Ovary (tissue), 9 donors: ENCODE data around the gene TRIML2. TPM values are rescaled to one million over a fixed set of nuclear protein-coding genes. Genes with fewer than 3 reads are reported as not detected.

Experiments
- DNase-seq, 5 donors: peaks; one replicate each; pipeline ENCODE4 v3.0.0-alpha.2; 2019 to 2020
- H3K27ac ChIP-seq, 2 donors: fragments of 200-600 bp; one replicate each; pipeline versions ENCODE4 v1.5.1 to v1.8.0; 2019 to 2022
- H3K27me3 ChIP-seq: fragments of 200-600 bp; one replicate; pipeline ENCODE4 v1.8.0; 2022
- H3K36me3 ChIP-seq: fragments of 200-600 bp; sonication (generic); one replicate; pipeline ENCODE4 v1.5.1; 2019
- H3K4me1 ChIP-seq: one replicate; pipeline ENCODE4 v1.8.1; 2013; ENCODE audit warnings: mild to moderate bottlenecking, moderate library complexity; ENCODE audit not compliant: insufficient read depth
- H3K4me3 ChIP-seq: fragments of 200-600 bp; sonication (generic); one replicate; pipeline ENCODE4 v1.5.1; 2017
- H3K9me3 ChIP-seq, 2 donors: fragments of 200-600 bp in 1 of 2; sonication (generic) in 1 of 2; one replicate each; pipeline versions ENCODE4 v1.5.1 to v1.8.1; 2013 to 2019; ENCODE audit warnings: mild to moderate bottlenecking in 1 of 2, moderate library complexity in 1 of 2
- CTCF ChIP-seq, 3 donors: fragments of 450-650 bp in 2 of 3; fragments of 200-600 bp in 1 of 3; IDR thresholded peaks; one replicate each; pipeline versions ENCODE4 v1.5.1 to v1.8.0; 2016 to 2022; ENCODE audit warnings: antibody characterized with exemption in 3 of 3, mild to moderate bottlenecking in 1 of 3
- EP300 ChIP-seq: sonication (generic); formaldehyde crosslinking; IDR thresholded peaks from one replicate; pipeline ENCODE4 v1.6.1; 2017; ENCODE audit warnings: antibody characterized with exemption
- POLR2A ChIP-seq: fragments of 450-650 bp; IDR thresholded peaks from one replicate; pipeline ENCODE4 v1.6.1; 2017; ENCODE audit warnings: antibody characterized with exemption, mild to moderate bottlenecking, moderate library complexity
- WGBS, 3 donors: extraction: QIAGEN DNeasy Blood & Tissue Kit in 1 of 3; methylation state at CpG; one replicate each; pipeline versions ENCODE4 v1.1.5 to v1.1.7; 2013 to 2017; 5-methylcytosine and 5-hydroxymethylcytosine counted together
- intact Hi-C, 4 donors: fragments of 100-400 bp; cut with DNase I; formaldehyde crosslinking; loops; one replicate each; pipeline versions ENCODE4 v1.11.0 to v1.15.1; 2022 to 2023
- polyA plus RNA-seq, 2 donors: library from polyadenylated mRNA; stranded (reverse); fragments of 200-250 nt in 1 of 2; fragments of 350-450 nt in 1 of 2; fragmentation: Illumina TruSeq in 1 of 2; extraction: RNeasy Lipid Tissue Mini Kit (QIAGEN cat#74804) in 1 of 2; gene quantifications; one replicate each; pipeline ENCODE4 v1.2.3, GENCODE V29; 2013 to 2014
- total RNA-seq, 7 donors: library from RNA; depleted of rRNA in 2 of 7; stranded (reverse); fragments of >200 nt in 2 of 7; fragmentation: NEBNext Ultra II Directional in 3 of 7; extraction: Animal tissue kit (Norgen Biotek cat#: 25700) in 3 of 7; gene quantifications; one replicate each; pipeline versions ENCODE4 v1.1.0 to v1.2.4, GENCODE V29; 2016 to 2023
- donor health status: DM: no; HTN: no; CAD: no; lungs with moderate emphysema.
- donor health status: DM: no; HTN: no; CAD: no.
- donor health status: Bipolar disorder and iron deficiency.
- donor health status: DM: yes; HTN: yes; CAD: no.
- donor health status: DM: no; HTN: no; CAD: no.
- donor health status: DM: yes; HTN: yes; CAD: no.

TRIML2 gene
- total and polyA plus RNA-seq, 9 donors: not detected

GRCh38 chr4:188110741-188111471 lies 1.5 kb upstream of the TRIML2 start:
- Histone ChIP-seq H3K4me3 (no peak overlapping the region), H3K4me1 (no peaks in the 10 kb centered on the region), H3K27ac (no peak overlapping the region), H3K36me3 (no peaks in the 10 kb centered on the region), H3K27me3 (no peaks in the 10 kb centered on the region), H3K9me3 (no peaks in the 10 kb centered on the region)
- no peak for TF ChIP-seq EP300
- TF ChIP-seq CTCF (IDR thresholded peaks at IDR 0.05): no peak
- TF ChIP-seq POLR2A: no peak
- WGBS, 3 donors: 66 to 73% (median 70%) methylated on average over 7 of the region's 7 CpGs
- intact Hi-C loops: no loop called here
- no peak for DNase-seq

- Histone ChIP-seq H3K27ac (no peak overlapping the region), H3K4me1 (no peaks in the 10 kb centered on the region), H3K36me3 (no peaks in the 10 kb centered on the region), H3K27me3 (no peaks in the 10 kb centered on the region), H3K9me3 (no peaks in the 10 kb centered on the region), H3K4me3 (no peak overlapping the region)
- no peak for DNase-seq
- intact Hi-C loops: no loop called here
- WGBS, 3 donors: 25 to 45% (median 29%) methylated on average over 3 of the region's 3 CpGs
- TF ChIP-seq CTCF (IDR thresholded peaks at IDR 0.05): no peak
- TF ChIP-seq POLR2A: no peak
- TF ChIP-seq EP300: no peak
These were observed 633 bp upstream of the TRIML2 start for GRCh38 chr4:188110036-188110435.

- TF ChIP-seq POLR2A: no peak
- H3K27me3 ChIP-seq: no peaks in the 10 kb centered on the region
- H3K4me1 ChIP-seq: no peaks in the 10 kb centered on the region
- intact Hi-C loops: no loop called here
- H3K4me3 ChIP-seq: no peak overlapping the region
- no peaks in the 10 kb centered on the region for H3K36me3 ChIP-seq
- DNase-seq: no peak
- H3K27ac ChIP-seq: no peak overlapping the region
- 54 to 64% (median 62%) methylated on average over 10 of the region's 10 CpGs for WGBS, 3 donors
- no peaks in the 10 kb centered on the region for H3K9me3 ChIP-seq
These were observed 1.2 kb downstream of the TRIML2 start for GRCh38 chr4:188107931-188108843.

GRCh38 chr4:188106454-188106853 lies 2.9 kb downstream of the TRIML2 start:
- H3K27me3 ChIP-seq: no peaks in the 10 kb centered on the region
- no peaks in the 10 kb centered on the region for H3K36me3 ChIP-seq
- no peak overlapping the region for H3K4me3 ChIP-seq
- WGBS, 3 donors: 97 to 98% (median 98%) methylated on average over 40 of the region's 40 CpGs
- H3K4me1 ChIP-seq: no peaks in the 10 kb centered on the region
- intact Hi-C loops: no loop called here
- DNase-seq: peak in 1 of 5 donors; percentile 13
- no peak overlapping the region for H3K27ac ChIP-seq
- H3K9me3 ChIP-seq: no peaks in the 10 kb centered on the region
- no peak for TF ChIP-seq CTCF (IDR thresholded peaks at IDR 0.05)
- no peak for TF ChIP-seq EP300
- no peak for TF ChIP-seq POLR2A

GRCh38 chr4:188092824-188093223 lies 16.6 kb downstream of the TRIML2 start:
- no peak overlapping the region for H3K27ac ChIP-seq
- H3K27me3 ChIP-seq: no peaks in the 10 kb centered on the region
- WGBS, 3 donors: 78 to 83% (median 80%) methylated on average over 3 of the region's 3 CpGs
- H3K4me3 ChIP-seq: no peak overlapping the region
- no peaks in the 10 kb centered on the region for H3K36me3 ChIP-seq
- TF ChIP-seq POLR2A: no peak
- TF ChIP-seq CTCF (IDR thresholded peaks at IDR 0.05): no peak
- no peak for TF ChIP-seq EP300
- intact Hi-C loops: no loop called here
- no peaks in the 10 kb centered on the region for H3K4me1 ChIP-seq
- no peak for DNase-seq
- H3K9me3 ChIP-seq: no peaks in the 10 kb centered on the region
